Neural cell (in vitro differentiated cells): Measurements from ENCODE around the gene SLC17A1. TPM values are rescaled to one million over a fixed set of nuclear protein-coding genes. Genes with fewer than 3 reads are reported as not detected.

Source experiments
- H2AFZ ChIP-seq: fragments of 200-600, 300-800 bp; sonication (generic), shearing (Covaris generic); 2 replicates; pipeline ENCODE4 v1.6.0; 2014; ENCODE audit warnings: low read depth, mild to moderate bottlenecking, antibody characterized with exemption, low read length, moderate library complexity
- H3F3A ChIP-seq: fragments of 200-600 bp; shearing (Covaris generic); 2 replicates; pipeline ENCODE4 v1.6.1; 2016; ENCODE audit warnings: mild to moderate bottlenecking, moderate library complexity, mixed read lengths, antibody characterized with exemption, low read length; ENCODE audit not compliant: insufficient read depth, poor library complexity, severe bottlenecking
- H3K27ac ChIP-seq: fragments of 200-600, 300-800 bp; sonication (generic), shearing (Covaris generic); 2 replicates; pipeline ENCODE4 v1.5.1; 2014; ENCODE audit warnings: mild to moderate bottlenecking, low read length, moderate library complexity
- H3K27me3 ChIP-seq: fragments of 300-800, 200-600 bp; sonication (generic), shearing (Covaris generic); 2 replicates; pipeline ENCODE4 v1.6.0; 2014; ENCODE audit warnings: mild to moderate bottlenecking, low read depth, low read length, moderate library complexity; ENCODE audit not compliant: insufficient read depth
- H3K36me3 ChIP-seq: fragments of 300-800, 200-600 bp; sonication (generic), shearing (Covaris generic); 2 replicates; pipeline ENCODE4 v1.5.1; 2014; ENCODE audit warnings: mild to moderate bottlenecking, antibody characterized with exemption, low read length, moderate library complexity; ENCODE audit not compliant: insufficient read depth
- H3K4me2 ChIP-seq: fragments of 300-800, 200-600 bp; sonication (generic), shearing (Covaris generic); 2 replicates; pipeline ENCODE4 v1.6.0; 2014; ENCODE audit warnings: mild to moderate bottlenecking, low read length
- H3K4me3 ChIP-seq: fragments of 300-800, 200-600 bp; sonication (generic), shearing (Covaris generic); 2 replicates; pipeline ENCODE4 v1.5.1; 2014; ENCODE audit warnings: mild to moderate bottlenecking, low read length, moderate library complexity
- H3K79me2 ChIP-seq: fragments of 200-600 bp; shearing (Covaris generic); replicated peaks from 2 replicates; pipeline ENCODE4 v1.6.0; 2014; ENCODE audit warnings: mild to moderate bottlenecking, low read length, moderate library complexity; ENCODE audit not compliant: insufficient read depth
- H3K9ac ChIP-seq: fragments of 300-800, 200-600 bp; sonication (generic), shearing (Covaris generic); 2 replicates; pipeline ENCODE4 v1.6.1; 2016; ENCODE audit warnings: mild to moderate bottlenecking, low read length, mixed read lengths
- H3K9me2 ChIP-seq: fragments of 200-600 bp; shearing (Covaris generic); 2 replicates; pipeline ENCODE4 v1.6.1; 2016; ENCODE audit warnings: mild to moderate bottlenecking, low read length, mixed read lengths; ENCODE audit not compliant: insufficient read depth
- H3K9me3 ChIP-seq: fragments of 200-600, 300-800 bp; sonication (generic), shearing (Covaris generic); 2 replicates; pipeline ENCODE4 v1.6.1; 2016; ENCODE audit warnings: mild to moderate bottlenecking, mixed run types, low read length, moderate library complexity, mixed read lengths
- H4K20me1 ChIP-seq: fragments of 200-600 bp; shearing (Covaris generic); 2 replicates; pipeline ENCODE4 v1.6.1; 2016; ENCODE audit warnings: mild to moderate bottlenecking, mixed run types; ENCODE audit not compliant: insufficient read depth
- EP300 ChIP-seq: fragments of 450-650 bp; conservative IDR thresholded peaks from 2 replicates; pipeline ENCODE4 v1.6.1; 2014; ENCODE audit warnings: antibody characterized with exemption, mild to moderate bottlenecking, moderate library complexity; ENCODE audit not compliant: poor library complexity, severe bottlenecking
- EZH2 ChIP-seq: fragments of 200-600, 300-800 bp; shearing (Covaris generic), sonication (generic); IDR thresholded peaks from 2 replicates; pipeline ENCODE4 v1.6.1; 2014; ENCODE audit warnings: antibody characterized with exemption, low read length, borderline replicate concordance, mild to moderate bottlenecking; ENCODE audit not compliant: insufficient read depth, poor library complexity, severe bottlenecking
- MXI1 ChIP-seq: fragments of 450-650 bp; conservative IDR thresholded peaks from 2 replicates; pipeline ENCODE4 v1.6.1; 2014; ENCODE audit warnings: antibody characterized with exemption, mild to moderate bottlenecking; ENCODE audit not compliant: poor library complexity, severe bottlenecking
- POLR2AphosphoS5 ChIP-seq: IDR thresholded peaks from 2 replicates; pipeline ENCODE4 v1.6.1; 2012
- RAD21 ChIP-seq: fragments of 450-650 bp; conservative IDR thresholded peaks from 2 replicates; pipeline ENCODE4 v1.6.1; 2014; ENCODE audit warnings: antibody characterized with exemption, mild to moderate bottlenecking, moderate library complexity
- SMC3 ChIP-seq: fragments of 450-650 bp; conservative IDR thresholded peaks from 2 replicates; pipeline ENCODE4 v1.6.1; 2014; ENCODE audit warnings: antibody characterized with exemption, mild to moderate bottlenecking, moderate library complexity; ENCODE audit not compliant: poor library complexity
- TAF1 ChIP-seq: IDR thresholded peaks from 2 replicates; pipeline ENCODE4 v1.6.1; 2012; ENCODE audit warnings: low read depth
- polyA plus RNA-seq: library from polyadenylated mRNA; depleted of rRNA; stranded (reverse); fragments of >200 nt; gene quantifications from 2 replicates; pipeline ENCODE4 v1.2.3, GENCODE V29; 2014
- TF ChIP-seq, protein P1 (sequence below): fragments of 450-650 bp; IDR thresholded peaks from 2 replicates; pipeline ENCODE4 v1.5.1; 2014; ENCODE audit warnings: antibody characterized with exemption, mild to moderate bottlenecking, moderate library complexity; ENCODE audit not compliant: poor library complexity, severe bottlenecking
- TF ChIP-seq, protein P2 (sequence below): IDR thresholded peaks from 2 replicates; pipeline ENCODE4 v1.6.1; 2012; ENCODE audit warnings: borderline replicate concordance

The SLC17A1 gene
- polyA plus RNA-seq, 1 donor from 2014 or later = not detected

DNA sequence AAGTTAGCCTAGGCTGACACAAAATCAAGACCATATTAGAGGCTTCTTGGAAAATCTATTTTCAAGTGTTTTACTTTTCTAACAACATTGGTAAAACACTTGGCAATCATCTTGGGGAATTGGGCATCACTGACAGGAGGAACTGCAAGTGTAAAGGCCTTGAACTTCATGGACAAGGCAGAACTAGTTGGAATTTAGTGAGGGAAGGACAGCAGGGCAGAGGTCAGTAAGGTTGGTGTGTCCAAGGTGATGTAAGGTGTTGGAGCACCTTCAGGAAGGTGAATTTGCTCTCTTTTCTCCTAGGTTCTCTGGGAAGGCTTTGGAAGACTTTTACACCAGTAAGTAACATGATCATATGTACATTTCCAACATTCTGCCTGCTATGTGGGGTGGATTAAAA lies 78.8 kb downstream of the SLC17A1 start:
- Histone ChIP-seq H3K79me2 (no peaks in the 10 kb centered on the region), H3K27me3 (no peaks in the 10 kb centered on the region), H3K9me2 (no peaks in the 10 kb centered on the region), H3F3A (no peaks in the 10 kb centered on the region), H4K20me1 (no peaks in the 10 kb centered on the region), H3K4me2 (no peak overlapping the region), H3K36me3 (no peaks in the 10 kb centered on the region), H3K27ac (no peak overlapping the region), H3K9ac (no peak overlapping the region), H3K9me3 (no peaks in the 10 kb centered on the region), H2AFZ (no peak overlapping the region), H3K4me3 (no peak overlapping the region)
- TF ChIP-seq TAF1 (no peak), EP300 (no peak), MXI1 (no peak), SMC3 (no peak), RAD21 (no peak), EZH2 (no peak), POLR2AphosphoS5 (no peak)
- TF ChIP-seq, protein P1, sequence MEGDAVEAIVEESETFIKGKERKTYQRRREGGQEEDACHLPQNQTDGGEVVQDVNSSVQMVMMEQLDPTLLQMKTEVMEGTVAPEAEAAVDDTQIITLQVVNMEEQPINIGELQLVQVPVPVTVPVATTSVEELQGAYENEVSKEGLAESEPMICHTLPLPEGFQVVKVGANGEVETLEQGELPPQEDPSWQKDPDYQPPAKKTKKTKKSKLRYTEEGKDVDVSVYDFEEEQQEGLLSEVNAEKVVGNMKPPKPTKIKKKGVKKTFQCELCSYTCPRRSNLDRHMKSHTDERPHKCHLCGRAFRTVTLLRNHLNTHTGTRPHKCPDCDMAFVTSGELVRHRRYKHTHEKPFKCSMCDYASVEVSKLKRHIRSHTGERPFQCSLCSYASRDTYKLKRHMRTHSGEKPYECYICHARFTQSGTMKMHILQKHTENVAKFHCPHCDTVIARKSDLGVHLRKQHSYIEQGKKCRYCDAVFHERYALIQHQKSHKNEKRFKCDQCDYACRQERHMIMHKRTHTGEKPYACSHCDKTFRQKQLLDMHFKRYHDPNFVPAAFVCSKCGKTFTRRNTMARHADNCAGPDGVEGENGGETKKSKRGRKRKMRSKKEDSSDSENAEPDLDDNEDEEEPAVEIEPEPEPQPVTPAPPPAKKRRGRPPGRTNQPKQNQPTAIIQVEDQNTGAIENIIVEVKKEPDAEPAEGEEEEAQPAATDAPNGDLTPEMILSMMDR = no peak
- TF ChIP-seq, protein P2, sequence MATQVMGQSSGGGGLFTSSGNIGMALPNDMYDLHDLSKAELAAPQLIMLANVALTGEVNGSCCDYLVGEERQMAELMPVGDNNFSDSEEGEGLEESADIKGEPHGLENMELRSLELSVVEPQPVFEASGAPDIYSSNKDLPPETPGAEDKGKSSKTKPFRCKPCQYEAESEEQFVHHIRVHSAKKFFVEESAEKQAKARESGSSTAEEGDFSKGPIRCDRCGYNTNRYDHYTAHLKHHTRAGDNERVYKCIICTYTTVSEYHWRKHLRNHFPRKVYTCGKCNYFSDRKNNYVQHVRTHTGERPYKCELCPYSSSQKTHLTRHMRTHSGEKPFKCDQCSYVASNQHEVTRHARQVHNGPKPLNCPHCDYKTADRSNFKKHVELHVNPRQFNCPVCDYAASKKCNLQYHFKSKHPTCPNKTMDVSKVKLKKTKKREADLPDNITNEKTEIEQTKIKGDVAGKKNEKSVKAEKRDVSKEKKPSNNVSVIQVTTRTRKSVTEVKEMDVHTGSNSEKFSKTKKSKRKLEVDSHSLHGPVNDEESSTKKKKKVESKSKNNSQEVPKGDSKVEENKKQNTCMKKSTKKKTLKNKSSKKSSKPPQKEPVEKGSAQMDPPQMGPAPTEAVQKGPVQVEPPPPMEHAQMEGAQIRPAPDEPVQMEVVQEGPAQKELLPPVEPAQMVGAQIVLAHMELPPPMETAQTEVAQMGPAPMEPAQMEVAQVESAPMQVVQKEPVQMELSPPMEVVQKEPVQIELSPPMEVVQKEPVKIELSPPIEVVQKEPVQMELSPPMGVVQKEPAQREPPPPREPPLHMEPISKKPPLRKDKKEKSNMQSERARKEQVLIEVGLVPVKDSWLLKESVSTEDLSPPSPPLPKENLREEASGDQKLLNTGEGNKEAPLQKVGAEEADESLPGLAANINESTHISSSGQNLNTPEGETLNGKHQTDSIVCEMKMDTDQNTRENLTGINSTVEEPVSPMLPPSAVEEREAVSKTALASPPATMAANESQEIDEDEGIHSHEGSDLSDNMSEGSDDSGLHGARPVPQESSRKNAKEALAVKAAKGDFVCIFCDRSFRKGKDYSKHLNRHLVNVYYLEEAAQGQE = no peak

DNA sequence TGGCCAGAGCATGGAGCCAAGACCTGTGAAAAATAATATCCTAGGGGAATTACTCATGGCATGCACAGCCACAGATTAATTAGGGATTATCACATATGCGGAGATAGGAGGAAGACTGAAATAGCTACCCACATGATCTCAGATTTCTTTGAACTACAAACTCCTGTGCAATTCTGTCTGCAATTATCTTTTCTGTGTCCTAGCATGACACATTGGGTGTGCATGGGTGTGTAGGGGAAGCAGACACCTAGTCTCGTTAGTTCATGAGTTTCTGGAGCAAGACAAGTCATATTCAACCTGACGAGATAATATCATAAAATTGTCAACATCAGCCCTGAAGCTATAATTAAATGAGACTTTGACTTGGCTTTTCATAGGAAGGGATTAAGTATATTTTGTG lies 80.9 kb downstream of the SLC17A1 start:
- Histone ChIP-seq H3K9me2 (no peaks in the 10 kb centered on the region), H4K20me1 (no peaks in the 10 kb centered on the region), H2AFZ (no peak overlapping the region), H3K27ac (no peak overlapping the region), H3K9ac (no peak overlapping the region), H3K27me3 (no peaks in the 10 kb centered on the region), H3F3A (no peaks in the 10 kb centered on the region), H3K79me2 (no peaks in the 10 kb centered on the region), H3K4me2 (no peak overlapping the region), H3K4me3 (no peak overlapping the region), H3K36me3 (no peaks in the 10 kb centered on the region), H3K9me3 (no peaks in the 10 kb centered on the region)
- TF ChIP-seq EZH2 (no peak), TAF1 (no peak), EP300 (no peak), MXI1 (no peak), POLR2AphosphoS5 (no peak), SMC3 (no peak), RAD21 (no peak)
- TF ChIP-seq, protein P1 = no peak
- TF ChIP-seq, protein P2 = no peak
